Activated gamma-delta T cell (primary cell): ENCODE data around the gene LRP1.

Experiments
- DNase-seq: peaks from one replicate; lab custom pipeline; 2025; lab: John Stamatoyannopoulos, UW

The LRP1 gene

GRCh38 chr12:57175428-57176138, 47.3 kb downstream of the LRP1 start:
- DNase-seq, result no peak

- no peak for DNase-seq
Observed at GRCh38 chr12:57176139-57176477, 47.8 kb downstream of the LRP1 start.

GRCh38 chr12:57176846-57177245, 48.6 kb downstream of the LRP1 start:
- no peak for DNase-seq

GRCh38 chr12:57177354-57177753, 49.1 kb downstream of the LRP1 start:
- DNase-seq, result no peak

- DNase-seq, result no peak
Observed at GRCh38 chr12:57178213-57178612, 49.9 kb downstream of the LRP1 start.

GRCh38 chr12:57179331-57180086, 51.2 kb downstream of the LRP1 start:
- DNase-seq, result no peak

GRCh38 chr12:57180321-57180989, 52.2 kb downstream of the LRP1 start:
- no peak for DNase-seq

GRCh38 chr12:57181072-57181471, 52.8 kb downstream of the LRP1 start:
- DNase-seq, result no peak

- no peak for DNase-seq
Observed at GRCh38 chr12:57181561-57182155, 53.4 kb downstream of the LRP1 start.

GRCh38 chr12:57182918-57183575, 54.8 kb downstream of the LRP1 start:
- DNase-seq, result no peak

GRCh38 chr12:57183939-57184725, 55.8 kb downstream of the LRP1 start:
- DNase-seq, result no peak

- no peak for DNase-seq
Observed at GRCh38 chr12:57185403-57185802, 57.1 kb downstream of the LRP1 start.

- DNase-seq, result no peak
Observed at GRCh38 chr12:57185906-57186508, 57.7 kb downstream of the LRP1 start.

- DNase-seq, result no peak
Observed at GRCh38 chr12:57187222-57188089, 59.2 kb downstream of the LRP1 start.

GRCh38 chr12:57188090-57188425, 59.8 kb downstream of the LRP1 start:
- DNase-seq, result no peak

- DNase-seq, result no peak
Observed at GRCh38 chr12:57190037-57190436, 61.8 kb downstream of the LRP1 start.

- DNase-seq, result no peak
Observed at GRCh38 chr12:57190821-57191220, 62.5 kb downstream of the LRP1 start.

GRCh38 chr12:57191410-57191809, 63.1 kb downstream of the LRP1 start:
- DNase-seq, result no peak

GRCh38 chr12:57192920-57193319, 64.6 kb downstream of the LRP1 start:
- no peak for DNase-seq

GRCh38 chr12:57193706-57194245, 65.5 kb downstream of the LRP1 start:
- DNase-seq, result no peak
